GM11168 (cell line): ENCODE measurements around the gene ZNF497.
"Not testable (repeated sequence)": the region's sequence is repeated elsewhere in the genome, so short reads cannot be mapped to it uniquely, and the experiment has no call there.

Experiments used
- in situ Hi-C: fragments of 300-500 bp; cut with MboI; formaldehyde crosslinking; loops from one replicate; pipeline ENCODE4 v1.12.0; 2022; ENCODE audit warnings: low sequenced_read_pairs; ENCODE audit not compliant: unreplicated experiment

Gene ZNF497

GRCh38 chr19:58395220-58395978 is 32.8 kb upstream of the ZNF497 start, which contains the start of gene RNF225:
TSS of gene RNF225 (plus strand) at chr19:58395656. CDS start at chr19:58396090, 434 bp downstream.
- in situ Hi-C loops, result no loop called here

GRCh38 chr19:58394821-58395219 is 32.3 kb upstream of the ZNF497 start:
- in situ Hi-C loops, result no loop called here

GRCh38 chr19:58393725-58394033 is 31.1 kb upstream of the ZNF497 start:
- in situ Hi-C loops, result no loop called here

GRCh38 chr19:58392945-58393724 is 30.6 kb upstream of the ZNF497 start:
- in situ Hi-C loops, result no loop called here

- in situ Hi-C loops, result no loop called here
These were observed 25.6 kb upstream of the ZNF497 start for GRCh38 chr19:58388175-58388526.

- in situ Hi-C loops, result no loop called here
These were observed 25.0 kb upstream of the ZNF497 start for GRCh38 chr19:58387338-58388174.

GRCh38 chr19:58386576-58387337 is 24.2 kb upstream of the ZNF497 start, which contains the start of gene RPS5:
TSS of gene RPS5 (plus strand) at chr19:58387269. CDS start at chr19:58388138, 869 bp downstream.
- in situ Hi-C loops, result no loop called here

- in situ Hi-C loops, result no loop called here
These were observed 23.5 kb upstream of the ZNF497 start for GRCh38 chr19:58385891-58386575.

- in situ Hi-C loops, result no loop called here
These were observed 22.9 kb upstream of the ZNF497 start for GRCh38 chr19:58385313-58385890.

- in situ Hi-C loops, result no loop called here
These were observed 20.5 kb upstream of the ZNF497 start for GRCh38 chr19:58382997-58383603.

GRCh38 chr19:58381460-58382212 is 19.1 kb upstream of the ZNF497 start:
- in situ Hi-C loops, result no loop called here

GRCh38 chr19:58380662-58381459 is 18.3 kb upstream of the ZNF497 start, which contains the start of gene ZNF837:
TSS of gene ZNF837 (minus strand) at chr19:58381030. CDS start at chr19:58369332, 11,698 bp downstream.
- in situ Hi-C loops, result no loop called here

GRCh38 chr19:58380037-58380661 is 17.6 kb upstream of the ZNF497 start:
- in situ Hi-C loops, result no loop called here

- in situ Hi-C loops, result no loop called here
These were observed 16.7 kb upstream of the ZNF497 start for GRCh38 chr19:58379246-58379645.

- in situ Hi-C loops, result not testable (repeated sequence)
These were observed 14.2 kb upstream of the ZNF497 start for GRCh38 chr19:58376724-58377123.

GRCh38 chr19:58374200-58374599 is 11.6 kb upstream of the ZNF497 start:
- in situ Hi-C loops, result no loop called here
